HepG2 (cell line): ENCODE measurements around the gene FAF2. TPM values are rescaled to one million over a fixed set of nuclear protein-coding genes. Genes with fewer than 3 reads are reported as not detected.

Experiments
- AGO1 ChIP-seq: fragments of 200-400 bp; formaldehyde crosslinking; IDR thresholded peaks from 2 replicates; pipeline ENCODE4 v1.6.1; 2017; ENCODE audit warnings: mild to moderate bottlenecking, low read depth, low read length, moderate library complexity; ENCODE audit not compliant: poor library complexity, severe bottlenecking
- GABPB1 ChIP-seq: IDR thresholded peaks from 2 replicates; pipeline ENCODE4 v1.6.1; 2016; ENCODE audit warnings: mild to moderate bottlenecking, missing genetic modification reagents, moderate library complexity, missing compliant biosample characterization
- HNRNPLL ChIP-seq: fragments of 200-400 bp; formaldehyde crosslinking; IDR thresholded peaks from 2 replicates; pipeline ENCODE4 v1.6.1; 2017; ENCODE audit warnings: mild to moderate bottlenecking, low read depth, low read length; ENCODE audit not compliant: poor library complexity, severe bottlenecking
- MEIS2 ChIP-seq: sonication (generic); formaldehyde crosslinking; IDR thresholded peaks from 2 replicates; pipeline ENCODE4 v1.9.0; 2021; ENCODE audit warnings: mild to moderate bottlenecking, missing genetic modification reagents
- MXI1 ChIP-seq: IDR thresholded peaks from 3 replicates; pipeline ENCODE4 v1.6.1; 2012; ENCODE audit warnings: low read depth, low read length, inconsistent platforms, borderline replicate concordance
- PLRG1 ChIP-seq: fragments of 450-650 bp; conservative IDR thresholded peaks from 2 replicates; pipeline ENCODE4 v1.6.1; 2016
- PTBP1 ChIP-seq: fragments of 200-400 bp; formaldehyde crosslinking; IDR thresholded peaks from 2 replicates; pipeline ENCODE4 v1.6.1; 2018; ENCODE audit warnings: low read length, low read depth; ENCODE audit not compliant: poor library complexity, severe bottlenecking
- SKI ChIP-seq: fragments of 450-650 bp; IDR thresholded peaks from one replicate; pipeline ENCODE4 v1.6.1; 2018; ENCODE audit warnings: mild to moderate bottlenecking; ENCODE audit not compliant: partially characterized antibody
- STAT5B ChIP-seq: sonication (generic); formaldehyde crosslinking; IDR thresholded peaks from 2 replicates; pipeline ENCODE4 v1.4.0; 2020; ENCODE audit warnings: missing genetic modification reagents
- YEATS2 ChIP-seq: sonication (generic); formaldehyde crosslinking; IDR thresholded peaks from 2 replicates; pipeline ENCODE4 v1.4.0; 2020; ENCODE audit warnings: missing genetic modification reagents, borderline replicate concordance
- ZNF121 ChIP-seq: sonication (generic); formaldehyde crosslinking; IDR thresholded peaks from 2 replicates; pipeline ENCODE4 v1.5.0; 2020; ENCODE audit warnings: mild to moderate bottlenecking, missing genetic modification reagents
- ZNF572 ChIP-seq: sonication (generic); formaldehyde crosslinking; IDR thresholded peaks from 2 replicates; pipeline ENCODE4 v1.5.1; 2020; ENCODE audit warnings: mild to moderate bottlenecking, missing genetic modification reagents
- ZNF652 ChIP-seq: IDR thresholded peaks from 2 replicates; pipeline ENCODE4 v1.6.1; 2016; ENCODE audit warnings: low read depth, borderline replicate concordance
- polyA plus RNA-seq, 8 experiments: library from polyadenylated mRNA; depleted of rRNA in 3 of 8; stranded (reverse) in 7 of 8; unstranded in 1 of 8; fragments of >200 nt; fragmentation: Illumina TruSeq in 4 of 8; extraction: Trizol in 4 of 8; gene quantifications; 2 replicates each; pipeline versions ENCODE4 v1.2.1 to v1.2.3, GENCODE V29; 2011 to 2016; ENCODE audit warnings: low read depth in 4 of 8, missing spikeins in 1 of 8, mixed read lengths in 1 of 8; ENCODE audit not compliant: insufficient read depth in 1 of 8
- total RNA-seq, 5 experiments: library from RNA; depleted of rRNA; stranded (reverse); fragments of >200 nt; fragmentation: Illumina TruSeq; extraction: Trizol; gene quantifications; 2 replicates each; pipeline ENCODE4 v1.2.3, GENCODE V29; 2016; ENCODE audit warnings: low read depth in 1 of 5
- TF ChIP-seq, protein P1 (sequence below): sonication (generic); formaldehyde crosslinking; IDR thresholded peaks from 2 replicates; pipeline ENCODE4 v1.5.0; 2020; ENCODE audit warnings: mild to moderate bottlenecking, missing genetic modification reagents, moderate library complexity
- TF ChIP-seq, protein P2 (sequence below), 2 experiments: sonication (generic) in 1 of 2; formaldehyde crosslinking in 1 of 2; IDR thresholded peaks; 2 replicates each; pipeline versions ENCODE4 v1.5.1 to v1.6.1; 2011 to 2020; ENCODE audit warnings: borderline replicate concordance in 1 of 2, low read depth in 1 of 2, low read length in 1 of 2, mild to moderate bottlenecking in 1 of 2, missing genetic modification reagents in 1 of 2, moderate library complexity in 1 of 2
- TF ChIP-seq, protein P3 (sequence below): IDR thresholded peaks from 2 replicates; pipeline ENCODE4 v1.6.1; 2016; ENCODE audit warnings: low read depth
- TF ChIP-seq, protein P4 (sequence below): sonication (generic); formaldehyde crosslinking; IDR thresholded peaks from 2 replicates; pipeline ENCODE4 v1.4.0; 2020; ENCODE audit warnings: mild to moderate bottlenecking, missing genetic modification reagents
- TF ChIP-seq, protein P5 (sequence below): sonication (generic); formaldehyde crosslinking; IDR thresholded peaks from 2 replicates; pipeline ENCODE4 v1.4.0; 2020; ENCODE audit warnings: missing genetic modification reagents, borderline replicate concordance

FAF2 gene
- total and polyA plus RNA-seq, 2 of the 13 experiments (the other 11 are each of a cell fraction or from before 2014, with no cell fraction given): 27.8 to 34.3 TPM

DNA sequence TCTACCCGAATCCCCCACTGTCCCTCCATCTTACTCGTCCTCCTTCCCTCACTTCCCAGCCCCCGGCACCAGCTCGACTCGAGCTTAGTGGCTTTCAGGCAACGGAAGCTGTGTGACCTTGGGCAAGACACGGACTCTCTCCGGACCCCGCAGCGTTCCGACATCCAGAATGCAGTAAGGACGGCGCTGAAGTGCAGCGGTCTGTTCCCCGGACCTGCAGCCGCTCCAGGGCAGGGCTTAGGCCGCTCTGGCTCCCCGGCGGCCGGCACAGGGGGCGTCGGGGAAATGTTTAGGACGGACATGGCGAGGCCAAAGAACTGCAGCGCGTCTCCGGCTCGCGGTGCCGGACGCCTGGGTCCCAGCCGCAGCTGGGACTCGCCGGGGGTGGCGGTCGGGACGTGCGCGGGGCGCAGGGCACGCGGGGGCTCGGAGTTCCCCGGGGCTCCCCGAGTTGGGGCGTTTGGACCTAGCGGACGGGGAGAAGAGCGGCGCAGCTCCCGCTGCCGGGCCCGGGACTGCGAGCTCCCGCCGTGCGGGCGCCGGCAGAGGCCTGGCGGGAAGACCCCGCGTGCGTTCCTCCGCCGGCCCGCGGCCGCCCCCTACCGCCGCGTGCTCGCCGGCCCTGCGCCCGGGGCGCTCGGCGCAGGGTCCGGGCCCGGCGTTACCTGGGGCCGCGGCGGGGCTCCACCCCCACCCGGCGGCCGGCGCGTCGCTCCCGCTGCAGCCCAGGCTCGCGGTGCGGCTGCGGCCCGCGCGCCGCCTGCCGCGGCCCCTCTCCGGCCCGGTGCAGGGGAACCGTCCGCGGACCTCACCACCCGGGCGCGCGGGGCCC lies 94.6 kb downstream of the FAF2 start (continued):
- TF ChIP-seq, protein P1, sequence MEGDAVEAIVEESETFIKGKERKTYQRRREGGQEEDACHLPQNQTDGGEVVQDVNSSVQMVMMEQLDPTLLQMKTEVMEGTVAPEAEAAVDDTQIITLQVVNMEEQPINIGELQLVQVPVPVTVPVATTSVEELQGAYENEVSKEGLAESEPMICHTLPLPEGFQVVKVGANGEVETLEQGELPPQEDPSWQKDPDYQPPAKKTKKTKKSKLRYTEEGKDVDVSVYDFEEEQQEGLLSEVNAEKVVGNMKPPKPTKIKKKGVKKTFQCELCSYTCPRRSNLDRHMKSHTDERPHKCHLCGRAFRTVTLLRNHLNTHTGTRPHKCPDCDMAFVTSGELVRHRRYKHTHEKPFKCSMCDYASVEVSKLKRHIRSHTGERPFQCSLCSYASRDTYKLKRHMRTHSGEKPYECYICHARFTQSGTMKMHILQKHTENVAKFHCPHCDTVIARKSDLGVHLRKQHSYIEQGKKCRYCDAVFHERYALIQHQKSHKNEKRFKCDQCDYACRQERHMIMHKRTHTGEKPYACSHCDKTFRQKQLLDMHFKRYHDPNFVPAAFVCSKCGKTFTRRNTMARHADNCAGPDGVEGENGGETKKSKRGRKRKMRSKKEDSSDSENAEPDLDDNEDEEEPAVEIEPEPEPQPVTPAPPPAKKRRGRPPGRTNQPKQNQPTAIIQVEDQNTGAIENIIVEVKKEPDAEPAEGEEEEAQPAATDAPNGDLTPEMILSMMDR (CRISPR knock-in tag): peak; percentile 21; the same call in 1 of the 2 replicates
- TF ChIP-seq AGO1 (no peak), YEATS2 (no peak), PLRG1 (no peak), HNRNPLL (peak; percentile 10), ZNF121 (no peak), ZNF572 (CRISPR knock-in tag) (no peak), MXI1 (peak; percentile 52; the same call in 1 of the 3 replicates), GABPB1 (CRISPR knock-in tag) (peak; percentile 30; the same call in 1 of the 2 replicates), ZNF652 (CRISPR knock-in tag) (no peak), STAT5B (CRISPR knock-in tag) (no peak), MEIS2 (CRISPR knock-in tag) (0 out of 2 replicates have a peak, but pooled peaks have one; percentile 9), SKI (peak; percentile 4), PTBP1 (no peak)
- TF ChIP-seq, protein P2, sequence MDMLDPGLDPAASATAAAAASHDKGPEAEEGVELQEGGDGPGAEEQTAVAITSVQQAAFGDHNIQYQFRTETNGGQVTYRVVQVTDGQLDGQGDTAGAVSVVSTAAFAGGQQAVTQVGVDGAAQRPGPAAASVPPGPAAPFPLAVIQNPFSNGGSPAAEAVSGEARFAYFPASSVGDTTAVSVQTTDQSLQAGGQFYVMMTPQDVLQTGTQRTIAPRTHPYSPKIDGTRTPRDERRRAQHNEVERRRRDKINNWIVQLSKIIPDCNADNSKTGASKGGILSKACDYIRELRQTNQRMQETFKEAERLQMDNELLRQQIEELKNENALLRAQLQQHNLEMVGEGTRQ (IDR thresholded peaks at IDR 0.05; ENCODE audit: low read depth, low read length): no peak
- TF ChIP-seq, protein P2 (CRISPR knock-in tag; IDR thresholded peaks at IDR 0.05; ENCODE audit: borderline replicate concordance): no peak
- TF ChIP-seq, protein P3, sequence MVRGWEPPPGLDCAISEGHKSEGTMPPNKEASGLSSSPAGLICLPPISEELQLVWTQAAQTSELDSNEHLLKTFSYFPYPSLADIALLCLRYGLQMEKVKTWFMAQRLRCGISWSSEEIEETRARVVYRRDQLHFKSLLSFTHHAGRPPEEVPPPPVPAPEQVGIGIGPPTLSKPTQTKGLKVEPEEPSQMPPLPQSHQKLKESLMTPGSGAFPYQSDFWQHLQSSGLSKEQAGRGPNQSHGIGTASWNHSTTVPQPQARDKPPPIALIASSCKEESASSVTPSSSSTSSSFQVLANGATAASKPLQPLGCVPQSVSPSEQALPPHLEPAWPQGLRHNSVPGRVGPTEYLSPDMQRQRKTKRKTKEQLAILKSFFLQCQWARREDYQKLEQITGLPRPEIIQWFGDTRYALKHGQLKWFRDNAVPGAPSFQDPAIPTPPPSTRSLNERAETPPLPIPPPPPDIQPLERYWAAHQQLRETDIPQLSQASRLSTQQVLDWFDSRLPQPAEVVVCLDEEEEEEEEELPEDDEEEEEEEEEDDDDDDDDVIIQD (CRISPR knock-in tag): no peak
- TF ChIP-seq, protein P4, sequence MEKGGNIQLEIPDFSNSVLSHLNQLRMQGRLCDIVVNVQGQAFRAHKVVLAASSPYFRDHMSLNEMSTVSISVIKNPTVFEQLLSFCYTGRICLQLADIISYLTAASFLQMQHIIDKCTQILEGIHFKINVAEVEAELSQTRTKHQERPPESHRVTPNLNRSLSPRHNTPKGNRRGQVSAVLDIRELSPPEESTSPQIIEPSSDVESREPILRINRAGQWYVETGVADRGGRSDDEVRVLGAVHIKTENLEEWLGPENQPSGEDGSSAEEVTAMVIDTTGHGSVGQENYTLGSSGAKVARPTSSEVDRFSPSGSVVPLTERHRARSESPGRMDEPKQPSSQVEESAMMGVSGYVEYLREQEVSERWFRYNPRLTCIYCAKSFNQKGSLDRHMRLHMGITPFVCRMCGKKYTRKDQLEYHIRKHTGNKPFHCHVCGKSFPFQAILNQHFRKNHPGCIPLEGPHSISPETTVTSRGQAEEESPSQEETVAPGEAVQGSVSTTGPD (CRISPR knock-in tag): no peak
- TF ChIP-seq, protein P5, sequence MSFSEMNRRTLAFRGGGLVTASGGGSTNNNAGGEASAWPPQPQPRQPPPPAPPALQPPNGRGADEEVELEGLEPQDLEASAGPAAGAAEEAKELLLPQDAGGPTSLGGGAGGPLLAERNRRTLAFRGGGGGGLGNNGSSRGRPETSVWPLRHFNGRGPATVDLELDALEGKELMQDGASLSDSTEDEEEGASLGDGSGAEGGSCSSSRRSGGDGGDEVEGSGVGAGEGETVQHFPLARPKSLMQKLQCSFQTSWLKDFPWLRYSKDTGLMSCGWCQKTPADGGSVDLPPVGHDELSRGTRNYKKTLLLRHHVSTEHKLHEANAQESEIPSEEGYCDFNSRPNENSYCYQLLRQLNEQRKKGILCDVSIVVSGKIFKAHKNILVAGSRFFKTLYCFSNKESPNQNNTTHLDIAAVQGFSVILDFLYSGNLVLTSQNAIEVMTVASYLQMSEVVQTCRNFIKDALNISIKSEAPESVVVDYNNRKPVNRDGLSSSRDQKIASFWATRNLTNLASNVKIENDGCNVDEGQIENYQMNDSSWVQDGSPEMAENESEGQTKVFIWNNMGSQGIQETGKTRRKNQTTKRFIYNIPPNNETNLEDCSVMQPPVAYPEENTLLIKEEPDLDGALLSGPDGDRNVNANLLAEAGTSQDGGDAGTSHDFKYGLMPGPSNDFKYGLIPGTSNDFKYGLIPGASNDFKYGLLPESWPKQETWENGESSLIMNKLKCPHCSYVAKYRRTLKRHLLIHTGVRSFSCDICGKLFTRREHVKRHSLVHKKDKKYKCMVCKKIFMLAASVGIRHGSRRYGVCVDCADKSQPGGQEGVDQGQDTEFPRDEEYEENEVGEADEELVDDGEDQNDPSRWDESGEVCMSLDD (CRISPR knock-in tag): no peak
